DOHH2 (cell line): ENCODE results near the gene BFSP1.

Experiments
- H3F3A ChIP-seq: fragments of 200-600 bp; sonication (generic), shearing (Covaris generic); 2 replicates; pipeline ENCODE4 v1.6.0; 2016; ENCODE audit warnings: antibody characterized with exemption, mild to moderate bottlenecking; ENCODE audit not compliant: control insufficient read depth, insufficient read depth
- H3K27ac ChIP-seq: fragments of 200-600 bp; sonication (generic); 2 replicates; pipeline ENCODE4 v1.5.1; 2014; ENCODE audit warnings: low read depth, mild to moderate bottlenecking, low read length, moderate library complexity
- H3K27me3 ChIP-seq: fragments of 200-600 bp; sonication (generic); 2 replicates; pipeline ENCODE4 v1.6.1; 2014; ENCODE audit warnings: mild to moderate bottlenecking, low read length, mixed read lengths; ENCODE audit not compliant: control insufficient read depth
- H3K36me3 ChIP-seq: fragments of 200-600 bp; sonication (generic); 2 replicates; pipeline ENCODE4 v1.6.1; 2014; ENCODE audit warnings: mild to moderate bottlenecking, low read length, moderate library complexity, mixed read lengths; ENCODE audit not compliant: control insufficient read depth
- H3K4me1 ChIP-seq: fragments of 200-600 bp; sonication (generic); 2 replicates; pipeline ENCODE4 v1.6.1; 2014; ENCODE audit warnings: mild to moderate bottlenecking, low read length, mixed read lengths; ENCODE audit not compliant: control insufficient read depth
- H3K4me2 ChIP-seq: fragments of 200-600 bp; sonication (generic); 2 replicates; pipeline ENCODE4 v1.6.0; 2014; ENCODE audit warnings: mild to moderate bottlenecking, low read length, moderate library complexity
- H3K4me3 ChIP-seq: fragments of 200-600 bp; sonication (generic); 2 replicates; pipeline ENCODE4 v1.5.1; 2014; ENCODE audit warnings: mild to moderate bottlenecking, low read length, mixed read lengths
- H3K79me2 ChIP-seq: fragments of 200-600 bp; sonication (generic); 2 replicates; pipeline ENCODE4 v1.6.1; 2014; ENCODE audit warnings: mild to moderate bottlenecking, low read length, mixed read lengths; ENCODE audit not compliant: control insufficient read depth
- H3K9me2 ChIP-seq: fragments of 200-600 bp; sonication (generic); replicated peaks from 2 replicates; pipeline ENCODE4 v1.6.1; 2014; ENCODE audit warnings: mild to moderate bottlenecking, low read length, mixed read lengths; ENCODE audit not compliant: control insufficient read depth
- H3K9me3 ChIP-seq: fragments of 200-600 bp; sonication (generic); 2 replicates; pipeline ENCODE4 v1.6.1; 2014; ENCODE audit warnings: antibody characterized with exemption, low read length, mixed read lengths; ENCODE audit not compliant: control insufficient read depth, insufficient read depth
- H4K20me1 ChIP-seq: fragments of 200-600 bp; sonication (generic); 2 replicates; pipeline ENCODE4 v1.6.0; 2014; ENCODE audit warnings: low read depth, mild to moderate bottlenecking, antibody characterized with exemption, low read length, moderate library complexity; ENCODE audit not compliant: control insufficient read depth, insufficient read depth
- CTCF ChIP-seq: fragments of 200-600 bp; sonication (generic); IDR thresholded peaks from one replicate; pipeline ENCODE4 v1.5.1; 2014; ENCODE audit warnings: antibody characterized with exemption, mild to moderate bottlenecking, low read depth, low read length; ENCODE audit not compliant: poor library complexity, severe bottlenecking
- EZH2phosphoT487 ChIP-seq: fragments of 200-600 bp; sonication (generic); IDR thresholded peaks from 2 replicates; pipeline ENCODE4 v1.6.1; 2017; ENCODE audit warnings: borderline replicate concordance, mild to moderate bottlenecking, antibody characterized with exemption, low read length, moderate library complexity, mixed read lengths

Gene BFSP1

GRCh38 chr20:17513939-17514338 is 17.2 kb downstream of the BFSP1 start:
- H3K27ac ChIP-seq: no peak overlapping the region
- no peak overlapping the region for H3K4me3 ChIP-seq
- H3K9me2 ChIP-seq: no peaks in the 10 kb centered on the region
- no peaks in the 10 kb centered on the region for H3K4me1 ChIP-seq
- H3K4me2 ChIP-seq: no peak overlapping the region
- H3F3A ChIP-seq: no peaks in the 10 kb centered on the region
- H3K9me3 ChIP-seq: no peaks in the 10 kb centered on the region
- TF ChIP-seq EZH2phosphoT487 (no peak), CTCF (no peak)
- no peaks in the 10 kb centered on the region for H3K36me3 ChIP-seq
- no peaks in the 10 kb centered on the region for H4K20me1 ChIP-seq
- H3K79me2 ChIP-seq: no peaks in the 10 kb centered on the region
- H3K27me3 ChIP-seq: peaks cover 24% of the 10 kb centered on the region

GRCh38 chr20:17511401-17511800 is 19.8 kb downstream of the BFSP1 start:
- Histone ChIP-seq H3K79me2 (no peaks in the 10 kb centered on the region), H3F3A (no peaks in the 10 kb centered on the region), H3K4me1 (no peaks in the 10 kb centered on the region), H3K36me3 (no peaks in the 10 kb centered on the region), H3K4me2 (no peak overlapping the region), H3K4me3 (no peak overlapping the region), H3K27ac (no peak overlapping the region), H3K9me3 (no peaks in the 10 kb centered on the region), H4K20me1 (no peaks in the 10 kb centered on the region), H3K9me2 (no peaks in the 10 kb centered on the region), H3K27me3 (peaks cover 17% of the 10 kb centered on the region)
- TF ChIP-seq CTCF: no peak
- TF ChIP-seq EZH2phosphoT487: no peak

- Histone ChIP-seq H3K79me2 (no peaks in the 10 kb centered on the region), H3K36me3 (no peaks in the 10 kb centered on the region), H3F3A (no peaks in the 10 kb centered on the region), H3K4me1 (peaks cover 3% of the 10 kb centered on the region), H3K27ac (no peak overlapping the region), H4K20me1 (no peaks in the 10 kb centered on the region), H3K4me2 (no peak overlapping the region), H3K4me3 (no peak overlapping the region), H3K9me2 (no peaks in the 10 kb centered on the region), H3K27me3 (peaks cover 14% of the 10 kb centered on the region), H3K9me3 (no peaks in the 10 kb centered on the region)
- TF ChIP-seq CTCF: no peak
- no peak for TF ChIP-seq EZH2phosphoT487
Measured at GRCh38 chr20:17510548-17510947, 20.6 kb downstream of the BFSP1 start.

- H3K36me3 ChIP-seq: no peaks in the 10 kb centered on the region
- H3K4me2 ChIP-seq: no peak overlapping the region
- H4K20me1 ChIP-seq: no peaks in the 10 kb centered on the region
- H3K4me3 ChIP-seq: no peak overlapping the region
- H3F3A ChIP-seq: no peaks in the 10 kb centered on the region
- H3K4me1 ChIP-seq: peaks cover 16% of the 10 kb centered on the region
- no peak overlapping the region for H3K27ac ChIP-seq
- H3K79me2 ChIP-seq: no peaks in the 10 kb centered on the region
- no peak for TF ChIP-seq EZH2phosphoT487
- TF ChIP-seq CTCF: no peak
- no peaks in the 10 kb centered on the region for H3K9me2 ChIP-seq
- no peaks in the 10 kb centered on the region for H3K9me3 ChIP-seq
- peaks cover under 1% of the 10 kb centered on the region; the same call in 1 of the 2 replicates for H3K27me3 ChIP-seq
Measured at GRCh38 chr20:17508756-17509155, 22.4 kb downstream of the BFSP1 start.
